ENCODE data around the gene CRIP3.

The CRIP3 gene

GRCh38 chr6:43334466-43335095 is 26.0 kb upstream of the CRIP3 start:
- no peak overlapping the region for H3K9ac ChIP-seq (ENCODE audit: low read length)
- H3K36me3 ChIP-seq (ENCODE audit: low read length): peaks cover 41% of the 10 kb centered on the region

GRCh38 chr6:43331891-43332290 is 23.3 kb upstream of the CRIP3 start:
- Histone ChIP-seq H3K36me3 (ENCODE audit: low read length) (peaks cover 35% of the 10 kb centered on the region), H3K4me2 (ENCODE audit: low read depth, low read length, poor library complexity, severe bottlenecking) (no peak overlapping the region), H3K79me2 (ENCODE audit: insufficient read depth, low read length) (no peaks in the 10 kb centered on the region), H3K9me3 (ENCODE audit: insufficient read depth, low read length) (no peaks in the 10 kb centered on the region), H3K4me3 (ENCODE audit: insufficient read depth, low read length, poor library complexity, severe bottlenecking) (no peak overlapping the region), H3F3A (ENCODE audit: insufficient read depth) (peaks cover 53% of the 10 kb centered on the region), H3K27ac (ENCODE audit: low read depth, low read length) (no peak overlapping the region), H3K9ac (ENCODE audit: low read length) (no peak overlapping the region), H2AFZ (ENCODE audit: low read depth, low read length, severe bottlenecking) (no peak overlapping the region), H3K9me2 (replicated peaks; ENCODE audit: insufficient read depth, low read length) (no peaks in the 10 kb centered on the region), H4K20me1 (ENCODE audit: low read depth, low read length) (no peaks in the 10 kb centered on the region), H3K27me3 (ENCODE audit: low read length) (no peaks in the 10 kb centered on the region)
- TF ChIP-seq CTCF (IDR thresholded peaks at IDR 0.05; ENCODE audit: insufficient read depth, low read length, poor library complexity, severe bottlenecking) (no peak), EZH2phosphoT487 (conservative IDR thresholded peaks at IDR 0.05; ENCODE audit: low read length) (no peak)

More at GRCh38 chr6:43334466-43335095, 26.0 kb upstream of the CRIP3 start:
- H2AFZ ChIP-seq (ENCODE audit: low read depth, low read length, severe bottlenecking): no peak overlapping the region
- peak overlapping the region; percentile 0; the same call in 1 of the 2 replicates for H3K27ac ChIP-seq (ENCODE audit: low read depth, low read length)
- no peaks in the 10 kb centered on the region for H3K9me3 ChIP-seq (ENCODE audit: insufficient read depth, low read length)
- no peak for TF ChIP-seq EZH2phosphoT487 (conservative IDR thresholded peaks at IDR 0.05; ENCODE audit: low read length)
- peak; percentile 33 for TF ChIP-seq CTCF (IDR thresholded peaks at IDR 0.05; ENCODE audit: insufficient read depth, low read length, poor library complexity, severe bottlenecking)
- no peak overlapping the region for H3K4me2 ChIP-seq (ENCODE audit: low read depth, low read length, poor library complexity, severe bottlenecking)
- peaks cover 70% of the 10 kb centered on the region for H3F3A ChIP-seq (ENCODE audit: insufficient read depth)
- no peaks in the 10 kb centered on the region for H3K9me2 ChIP-seq (replicated peaks; ENCODE audit: insufficient read depth, low read length)
- H3K4me3 ChIP-seq (ENCODE audit: insufficient read depth, low read length, poor library complexity, severe bottlenecking): no peak overlapping the region
- H4K20me1 ChIP-seq (ENCODE audit: low read depth, low read length): peaks cover 7% of the 10 kb centered on the region; the same call in 1 of the 2 replicates
- H3K27me3 ChIP-seq (ENCODE audit: low read length): no peaks in the 10 kb centered on the region
- no peaks in the 10 kb centered on the region for H3K79me2 ChIP-seq (ENCODE audit: insufficient read depth, low read length)

GRCh38 chr6:43331470-43331869 is 22.8 kb upstream of the CRIP3 start:
- no peak overlapping the region for H2AFZ ChIP-seq (ENCODE audit: low read depth, low read length, severe bottlenecking)
- no peak overlapping the region for H3K9ac ChIP-seq (ENCODE audit: low read length)
- H3K27ac ChIP-seq (ENCODE audit: low read depth, low read length): no peak overlapping the region
- H3K4me2 ChIP-seq (ENCODE audit: low read depth, low read length, poor library complexity, severe bottlenecking): no peak overlapping the region
- H3K36me3 ChIP-seq (ENCODE audit: low read length): peaks cover 33% of the 10 kb centered on the region
- no peak for TF ChIP-seq CTCF (IDR thresholded peaks at IDR 0.05; ENCODE audit: insufficient read depth, low read length, poor library complexity, severe bottlenecking)
- TF ChIP-seq EZH2phosphoT487 (conservative IDR thresholded peaks at IDR 0.05; ENCODE audit: low read length): no peak
- H3K9me2 ChIP-seq (replicated peaks; ENCODE audit: insufficient read depth, low read length): no peaks in the 10 kb centered on the region
- no peaks in the 10 kb centered on the region for H3K27me3 ChIP-seq (ENCODE audit: low read length)
- peaks cover 51% of the 10 kb centered on the region for H3F3A ChIP-seq (ENCODE audit: insufficient read depth)
- no peaks in the 10 kb centered on the region for H3K9me3 ChIP-seq (ENCODE audit: insufficient read depth, low read length)
- no peaks in the 10 kb centered on the region for H3K79me2 ChIP-seq (ENCODE audit: insufficient read depth, low read length)
- no peak overlapping the region for H3K4me3 ChIP-seq (ENCODE audit: insufficient read depth, low read length, poor library complexity, severe bottlenecking)
- H4K20me1 ChIP-seq (ENCODE audit: low read depth, low read length): no peaks in the 10 kb centered on the region

Data from SU-DHL-6 (cell line).